GM12892 (cell line): ENCODE data around the gene FGG.

Source experiments
- POLR2A ChIP-seq: IDR thresholded peaks from 2 replicates; pipeline ENCODE4 v1.6.1; 2011; ENCODE audit warnings: low read depth, low read length, control low read depth
- POLR2AphosphoS5 ChIP-seq: IDR thresholded peaks from 2 replicates; pipeline ENCODE4 v1.6.1; 2011; ENCODE audit warnings: low read depth, low read length, control low read depth

GRCh38 chr4:154616731-154617130 is 4.3 kb upstream of the FGG start:
- no peak for TF ChIP-seq POLR2A
- TF ChIP-seq POLR2AphosphoS5 = no peak
